ENCODE measurements around the gene S100A13. TPM values are rescaled to one million over a fixed set of nuclear protein-coding genes. Genes with fewer than 3 reads are reported as not detected.

Gene S100A13
- total and polyA plus RNA-seq, 8 donors = 75.1 to 110 (median 84.6) TPM

GRCh38 chr1:153648000-153648643 lies 20.8 kb upstream of the S100A13 start:
- ATAC-seq = no peak
- Histone ChIP-seq H3K4me1 (peaks cover 0 to 40% of the 10 kb centered on the region in 2 donors), H3K9me3 (no peaks in the 10 kb centered on the region), H3K27me3 (no peaks in the 10 kb centered on the region), H3K36me3 (peaks cover 0 to 46% of the 10 kb centered on the region in 2 donors), H3K4me3 (no peak overlapping the region), H3K27ac (no peak overlapping the region)
- TF ChIP-seq CTCF (IDR thresholded peaks at IDR 0.05) = no peak
- DNase-seq = no peak
- intact Hi-C loops (cut with DNase I) = no loop called here

- Histone ChIP-seq H3K27ac (peak overlapping the region in 1 of 2 donors; percentile 65), H3K27me3 (no peaks in the 10 kb centered on the region), H3K4me3 (no peak overlapping the region), H3K9me3 (no peaks in the 10 kb centered on the region), H3K4me1 (peaks cover 0 to 40% of the 10 kb centered on the region in 2 donors), H3K36me3 (peaks cover 0 to 54% of the 10 kb centered on the region in 2 donors)
- intact Hi-C loops (cut with DNase I) = no loop called here
- no peak for DNase-seq
- no peak for TF ChIP-seq CTCF (IDR thresholded peaks at IDR 0.05)
- ATAC-seq = no peak
These were observed 20.0 kb upstream of the S100A13 start for GRCh38 chr1:153647346-153647714.

- H3K36me3 ChIP-seq = peaks cover 0 to 59% of the 10 kb centered on the region in 2 donors
- intact Hi-C loops (cut with DNase I) = no loop called here
- peak overlapping the region in 1 of 2 donors; percentile 65 for H3K27ac ChIP-seq
- peaks cover 0 to 41% of the 10 kb centered on the region in 2 donors for H3K4me1 ChIP-seq
- ATAC-seq (peak; percentile 66), DNase-seq (no peak)
- TF ChIP-seq CTCF (IDR thresholded peaks at IDR 0.05) = no peak
- H3K4me3 ChIP-seq = no peak overlapping the region
- H3K9me3 ChIP-seq = no peaks in the 10 kb centered on the region
- H3K27me3 ChIP-seq = no peaks in the 10 kb centered on the region
These were observed 19.5 kb upstream of the S100A13 start for GRCh38 chr1:153646672-153647345.

- H3K36me3 ChIP-seq = peaks cover 7 to 89% of the 10 kb centered on the region in 2 donors
- intact Hi-C loops (cut with DNase I) = no loop called here
- no peak overlapping the region for H3K27ac ChIP-seq
- no peak for ATAC-seq
- H3K4me3 ChIP-seq = no peak overlapping the region
- TF ChIP-seq CTCF (IDR thresholded peaks at IDR 0.05) = no peak
- no peak for DNase-seq
- no peaks in the 10 kb centered on the region for H3K9me3 ChIP-seq
- peaks cover 0 to 45% of the 10 kb centered on the region in 2 donors for H3K4me1 ChIP-seq
- no peaks in the 10 kb centered on the region for H3K27me3 ChIP-seq
These were observed 16.5 kb upstream of the S100A13 start for GRCh38 chr1:153643816-153644215.

GRCh38 chr1:153643100-153643499 lies 15.8 kb upstream of the S100A13 start:
- no peaks in the 10 kb centered on the region for H3K9me3 ChIP-seq
- DNase-seq (no peak), ATAC-seq (no peak)
- TF ChIP-seq CTCF (IDR thresholded peaks at IDR 0.05) = no peak
- H3K4me1 ChIP-seq = peaks cover 0 to 45% of the 10 kb centered on the region in 2 donors
- no peaks in the 10 kb centered on the region for H3K27me3 ChIP-seq
- no peak overlapping the region for H3K4me3 ChIP-seq
- intact Hi-C loops (cut with DNase I) = no loop called here
- H3K36me3 ChIP-seq = peaks cover 7 to 96% of the 10 kb centered on the region in 2 donors
- no peak overlapping the region for H3K27ac ChIP-seq

Data from left lung (tissue), 10 donors.